Osteoblast (primary cell): ENCODE measurements around the gene KRT80. TPM values are rescaled to one million over a fixed set of nuclear protein-coding genes. Genes with fewer than 3 reads are reported as not detected.

Experiments
- DNase-seq: peaks from one replicate; pipeline ENCODE4 v3.0.0; 2011; ENCODE audit warnings: low spot score, mixed read lengths; ENCODE audit not compliant: insufficient read length; ENCODE audit errors: missing footprints
- H2AFZ ChIP-seq: 2 replicates; pipeline ENCODE4 v1.6.0; 2011; ENCODE audit warnings: mild to moderate bottlenecking, low read length
- H3K27ac ChIP-seq: 2 replicates; pipeline ENCODE4 v1.5.1; 2011; ENCODE audit warnings: mild to moderate bottlenecking, low read depth, low read length, moderate library complexity
- H3K27me3 ChIP-seq: 2 replicates; pipeline ENCODE4 v1.6.0; 2012; ENCODE audit warnings: mild to moderate bottlenecking, control low read depth, inconsistent platforms, low read length, moderate library complexity; ENCODE audit not compliant: insufficient read depth
- H3K36me3 ChIP-seq: 2 replicates; pipeline ENCODE4 v1.5.1; 2011; ENCODE audit warnings: mild to moderate bottlenecking, low read length, control low read depth, moderate library complexity; ENCODE audit not compliant: insufficient read depth
- H3K4me1 ChIP-seq: 2 replicates; pipeline ENCODE4 v1.5.1; 2011; ENCODE audit warnings: mild to moderate bottlenecking, low read length, control low read depth, moderate library complexity; ENCODE audit not compliant: insufficient read depth
- H3K4me2 ChIP-seq: 2 replicates; pipeline ENCODE4 v1.6.0; 2011; ENCODE audit warnings: mild to moderate bottlenecking, low read length; ENCODE audit not compliant: insufficient read depth
- H3K4me3 ChIP-seq: fragments of 200-600 bp; sonication (generic); 3 replicates; pipeline ENCODE4 v1.5.1; 2012; ENCODE audit warnings: mild to moderate bottlenecking, low read length, inconsistent platforms; ENCODE audit not compliant: insufficient read depth
- H3K79me2 ChIP-seq: 2 replicates; pipeline ENCODE4 v1.6.0; 2012; ENCODE audit warnings: mild to moderate bottlenecking, low read length, control low read depth, inconsistent platforms; ENCODE audit not compliant: insufficient read depth
- H3K9me3 ChIP-seq: 2 replicates; pipeline ENCODE4 v1.5.1; 2011; ENCODE audit warnings: low read depth, low read length, control low read depth
- H4K20me1 ChIP-seq: 2 replicates; pipeline ENCODE4 v1.6.0; 2012; ENCODE audit warnings: mild to moderate bottlenecking, low read length, control low read depth; ENCODE audit not compliant: insufficient read depth
- total RNA-seq: library from RNA; depleted of rRNA; stranded (reverse); fragments of >200 nt; gene quantifications from 2 replicates; pipeline ENCODE4 v1.2.3, GENCODE V29; 2012
- TF ChIP-seq, protein P1 (sequence below): IDR thresholded peaks from 2 replicates; pipeline ENCODE4 v1.5.1; 2011; ENCODE audit warnings: mild to moderate bottlenecking, low read depth, low read length, moderate library complexity; ENCODE audit errors: extremely low read depth

Gene KRT80
- total RNA-seq, 1 donor: 0.72 TPM

GRCh38 chr12:52188658-52189057, 3.2 kb downstream of the KRT80 start:
- H2AFZ ChIP-seq: peak overlapping the region; percentile 7
- H4K20me1 ChIP-seq: no peaks in the 10 kb centered on the region
- no peak for DNase-seq
- no peak overlapping the region for H3K4me3 ChIP-seq
- H3K9me3 ChIP-seq: no peaks in the 10 kb centered on the region
- no peak overlapping the region for H3K4me2 ChIP-seq
- H3K27ac ChIP-seq: no peak overlapping the region
- TF ChIP-seq, protein P1, sequence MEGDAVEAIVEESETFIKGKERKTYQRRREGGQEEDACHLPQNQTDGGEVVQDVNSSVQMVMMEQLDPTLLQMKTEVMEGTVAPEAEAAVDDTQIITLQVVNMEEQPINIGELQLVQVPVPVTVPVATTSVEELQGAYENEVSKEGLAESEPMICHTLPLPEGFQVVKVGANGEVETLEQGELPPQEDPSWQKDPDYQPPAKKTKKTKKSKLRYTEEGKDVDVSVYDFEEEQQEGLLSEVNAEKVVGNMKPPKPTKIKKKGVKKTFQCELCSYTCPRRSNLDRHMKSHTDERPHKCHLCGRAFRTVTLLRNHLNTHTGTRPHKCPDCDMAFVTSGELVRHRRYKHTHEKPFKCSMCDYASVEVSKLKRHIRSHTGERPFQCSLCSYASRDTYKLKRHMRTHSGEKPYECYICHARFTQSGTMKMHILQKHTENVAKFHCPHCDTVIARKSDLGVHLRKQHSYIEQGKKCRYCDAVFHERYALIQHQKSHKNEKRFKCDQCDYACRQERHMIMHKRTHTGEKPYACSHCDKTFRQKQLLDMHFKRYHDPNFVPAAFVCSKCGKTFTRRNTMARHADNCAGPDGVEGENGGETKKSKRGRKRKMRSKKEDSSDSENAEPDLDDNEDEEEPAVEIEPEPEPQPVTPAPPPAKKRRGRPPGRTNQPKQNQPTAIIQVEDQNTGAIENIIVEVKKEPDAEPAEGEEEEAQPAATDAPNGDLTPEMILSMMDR: no peak
- no peaks in the 10 kb centered on the region for H3K27me3 ChIP-seq
- H3K79me2 ChIP-seq: no peaks in the 10 kb centered on the region
- no peaks in the 10 kb centered on the region for H3K36me3 ChIP-seq
- peaks cover 61% of the 10 kb centered on the region for H3K4me1 ChIP-seq

- TF ChIP-seq, protein P1: no peak
- H3K4me1 ChIP-seq: peaks cover 58% of the 10 kb centered on the region
- peak overlapping the region; percentile 42 for H3K27ac ChIP-seq
- no peaks in the 10 kb centered on the region for H3K27me3 ChIP-seq
- H4K20me1 ChIP-seq: no peaks in the 10 kb centered on the region
- no peaks in the 10 kb centered on the region for H3K79me2 ChIP-seq
- peak; percentile 52 for DNase-seq
- no peak overlapping the region for H3K4me2 ChIP-seq
- no peaks in the 10 kb centered on the region for H3K36me3 ChIP-seq
- H3K9me3 ChIP-seq: no peaks in the 10 kb centered on the region
- H3K4me3 ChIP-seq: no peak overlapping the region
- no peak overlapping the region for H2AFZ ChIP-seq
Measured at GRCh38 chr12:52187640-52188039, 4.2 kb downstream of the KRT80 start.

DNA sequence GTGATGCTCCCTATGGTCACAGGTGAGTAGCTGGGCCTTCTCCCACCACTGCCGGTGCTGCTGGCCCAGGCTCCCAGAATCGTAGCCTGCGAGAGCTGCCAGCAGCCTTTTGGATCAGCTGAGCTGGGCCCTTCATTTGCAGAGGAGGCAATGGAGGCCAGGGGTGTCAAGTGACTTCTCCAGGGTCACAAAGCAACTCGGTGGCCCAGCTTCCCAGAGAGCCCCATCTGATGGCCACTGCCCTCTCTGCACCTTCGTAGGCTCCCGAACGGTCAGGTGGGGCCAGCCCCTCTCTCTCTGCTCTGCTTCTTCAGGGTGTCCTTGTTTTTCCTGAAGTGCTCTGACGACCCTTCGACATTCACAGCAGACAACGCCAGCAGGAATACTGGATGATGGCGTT, 4.6 kb downstream of the KRT80 start:
- no peaks in the 10 kb centered on the region for H3K79me2 ChIP-seq
- no peaks in the 10 kb centered on the region for H3K9me3 ChIP-seq
- H3K27ac ChIP-seq: peak overlapping the region; percentile 78
- DNase-seq: peak; percentile 63
- H3K27me3 ChIP-seq: no peaks in the 10 kb centered on the region
- H4K20me1 ChIP-seq: no peaks in the 10 kb centered on the region
- peaks cover 56% of the 10 kb centered on the region for H3K4me1 ChIP-seq
- H3K4me2 ChIP-seq: no peak overlapping the region
- H3K36me3 ChIP-seq: no peaks in the 10 kb centered on the region
- no peak overlapping the region for H3K4me3 ChIP-seq
- TF ChIP-seq, protein P1: no peak
- H2AFZ ChIP-seq: no peak overlapping the region

GRCh38 chr12:52186118-52186840, 5.5 kb downstream of the KRT80 start:
- peak overlapping the region; percentile 75 for H2AFZ ChIP-seq
- no peak overlapping the region for H3K4me3 ChIP-seq
- peak overlapping the region; percentile 44 for H3K4me2 ChIP-seq
- H3K36me3 ChIP-seq: no peaks in the 10 kb centered on the region
- no peaks in the 10 kb centered on the region for H3K79me2 ChIP-seq
- H3K4me1 ChIP-seq: peaks cover 58% of the 10 kb centered on the region
- no peaks in the 10 kb centered on the region for H3K9me3 ChIP-seq
- no peaks in the 10 kb centered on the region for H4K20me1 ChIP-seq
- TF ChIP-seq, protein P1: no peak
- DNase-seq: peak; percentile 97
- no peaks in the 10 kb centered on the region for H3K27me3 ChIP-seq
- peak overlapping the region; percentile 78 for H3K27ac ChIP-seq
